Esophagus mucosa (tissue), 1 donor: ENCODE data around the gene SAA2. TPM values are rescaled to one million over a fixed set of nuclear protein-coding genes. Genes with fewer than 3 reads are reported as not detected.
A peak's percentile ranks its signal among the peaks of the same experiment; 100 is the strongest.
"Not testable (repeated sequence)": the region's sequence is repeated elsewhere in the genome, so short reads cannot be mapped to it uniquely, and the experiment has no call there.

ENCODE experiments used
- ATAC-seq: fragments of 200-7000 bp; cut with Tn5 transposase; one replicate; pipeline ENCODE4 v1.9.1; 2020
- total RNA-seq: library from RNA; stranded (reverse); gene quantifications from one replicate; pipeline ENCODE4 v1.2.4, GENCODE V29; 2023
- donor health status: DM: yes; HTN: yes; CAD: no.

SAA2 gene
- 19.0 TPM for total RNA-seq

- ATAC-seq: peak; percentile 2
Observed at GRCh38 chr11:18248561-18248960, at the start of gene SAA2. Gene SAA2, minus strand, starts transcription at chr11:18248668. Its CDS starts 657 bp downstream, at chr11:18248011.

GRCh38 chr11:18295316-18295715, 46.8 kb upstream of the SAA2 start:
- no peak for ATAC-seq

- no peak for ATAC-seq
Observed at GRCh38 chr11:18294862-18295261, 46.4 kb upstream of the SAA2 start.

- no peak for ATAC-seq
Observed at GRCh38 chr11:18288911-18289310, 40.4 kb upstream of the SAA2 start.

- ATAC-seq: no peak
Observed at GRCh38 chr11:18285841-18286240, 37.4 kb upstream of the SAA2 start.

GRCh38 chr11:18282626-18283025, 34.2 kb upstream of the SAA2 start:
- no peak for ATAC-seq

GRCh38 chr11:18280438-18281045, 32.1 kb upstream of the SAA2 start:
- no peak for ATAC-seq

GRCh38 chr11:18277565-18278271, 29.2 kb upstream of the SAA2 start:
- no peak for ATAC-seq

GRCh38 chr11:18271206-18271605, 22.7 kb upstream of the SAA2 start:
- no peak for ATAC-seq

GRCh38 chr11:18270102-18270501, 21.6 kb upstream of the SAA2 start:
- no peak for ATAC-seq

- not testable (repeated sequence) for ATAC-seq
Observed at GRCh38 chr11:18269252-18269651, 20.8 kb upstream of the SAA2 start.

- ATAC-seq: peak; percentile 83
Observed at GRCh38 chr11:18267335-18268133, 19.1 kb upstream of the SAA2 start.

GRCh38 chr11:18265949-18266348, 17.5 kb upstream of the SAA2 start, which contains the start of gene SAA1:
Gene SAA1, plus strand, starts transcription at chr11:18266264. Its CDS starts 624 bp downstream, at chr11:18266888.
- ATAC-seq: peak; percentile 37

GRCh38 chr11:18264677-18265555, 16.4 kb upstream of the SAA2 start:
- ATAC-seq: no peak

- ATAC-seq: no peak
Observed at GRCh38 chr11:18264035-18264434, 15.6 kb upstream of the SAA2 start.

- ATAC-seq: not testable (repeated sequence)
Observed at GRCh38 chr11:18262681-18263350, 14.3 kb upstream of the SAA2 start.

GRCh38 chr11:18261721-18262120, 13.3 kb upstream of the SAA2 start:
- ATAC-seq: no peak

- ATAC-seq: no peak
Observed at GRCh38 chr11:18259259-18259658, 10.8 kb upstream of the SAA2 start.

GRCh38 chr11:18254781-18255361, 6.4 kb upstream of the SAA2 start:
- ATAC-seq: no peak

GRCh38 chr11:18253778-18254338, 5.4 kb upstream of the SAA2 start:
- ATAC-seq: no peak

GRCh38 chr11:18253233-18253632, 4.8 kb upstream of the SAA2 start:
- ATAC-seq: peak; percentile 88
